GM10248 (cell line): ENCODE data around the gene GABRG3.

ENCODE experiments used
- CTCF ChIA-PET: fragments of 300-600 bp; sonication (Branson Sonifier 250); formaldehyde crosslinking; extraction: SDS; loops from one replicate; lab custom pipeline; 2021; ENCODE audit warnings: antibody characterized with exemption; lab: Yijun Ruan, JAX
- POLR2A ChIA-PET: fragments of 350-650 bp; sonication (Branson Sonifier 250); formaldehyde crosslinking; extraction: SDS; loops from one replicate; lab custom pipeline; 2020; ENCODE audit warnings: antibody characterized with exemption; lab: Yijun Ruan, JAX
- DNase-seq: peaks from one replicate; pipeline ENCODE4 v3.0.0; 2012; ENCODE audit errors: extremely low spot score
- TF ChIP-seq, protein P1 (sequence below): IDR thresholded peaks from 2 replicates; pipeline ENCODE4 v1.5.1; 2012; ENCODE audit warnings: mild to moderate bottlenecking, low read depth; ENCODE audit errors: extremely low read depth, missing control alignments, control extremely low read depth

The GABRG3 gene

DNA sequence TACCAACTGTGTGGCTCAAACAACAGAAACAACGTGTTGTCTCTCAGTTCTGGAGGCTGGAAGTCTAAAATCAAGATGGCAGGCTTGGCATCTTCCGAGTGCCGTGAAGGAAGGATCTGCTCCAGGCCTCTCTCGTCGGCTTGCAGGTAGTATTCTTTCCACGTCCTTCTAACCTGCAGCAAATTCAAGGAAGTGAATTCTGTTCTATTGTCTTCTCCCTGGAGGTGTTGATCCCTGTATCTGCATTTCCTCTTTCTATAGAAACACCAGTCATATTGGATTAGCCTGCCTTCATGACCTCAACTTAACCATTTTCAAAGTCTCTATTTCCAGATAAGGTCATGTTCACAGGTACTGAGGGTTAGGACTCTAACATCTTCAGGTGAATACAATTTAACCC is 512.1 kb downstream of the GABRG3 start:
- POLR2A ChIA-PET: no interaction called here
- CTCF ChIA-PET: no interaction called here
- TF ChIP-seq, protein P1, sequence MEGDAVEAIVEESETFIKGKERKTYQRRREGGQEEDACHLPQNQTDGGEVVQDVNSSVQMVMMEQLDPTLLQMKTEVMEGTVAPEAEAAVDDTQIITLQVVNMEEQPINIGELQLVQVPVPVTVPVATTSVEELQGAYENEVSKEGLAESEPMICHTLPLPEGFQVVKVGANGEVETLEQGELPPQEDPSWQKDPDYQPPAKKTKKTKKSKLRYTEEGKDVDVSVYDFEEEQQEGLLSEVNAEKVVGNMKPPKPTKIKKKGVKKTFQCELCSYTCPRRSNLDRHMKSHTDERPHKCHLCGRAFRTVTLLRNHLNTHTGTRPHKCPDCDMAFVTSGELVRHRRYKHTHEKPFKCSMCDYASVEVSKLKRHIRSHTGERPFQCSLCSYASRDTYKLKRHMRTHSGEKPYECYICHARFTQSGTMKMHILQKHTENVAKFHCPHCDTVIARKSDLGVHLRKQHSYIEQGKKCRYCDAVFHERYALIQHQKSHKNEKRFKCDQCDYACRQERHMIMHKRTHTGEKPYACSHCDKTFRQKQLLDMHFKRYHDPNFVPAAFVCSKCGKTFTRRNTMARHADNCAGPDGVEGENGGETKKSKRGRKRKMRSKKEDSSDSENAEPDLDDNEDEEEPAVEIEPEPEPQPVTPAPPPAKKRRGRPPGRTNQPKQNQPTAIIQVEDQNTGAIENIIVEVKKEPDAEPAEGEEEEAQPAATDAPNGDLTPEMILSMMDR: no peak

DNA sequence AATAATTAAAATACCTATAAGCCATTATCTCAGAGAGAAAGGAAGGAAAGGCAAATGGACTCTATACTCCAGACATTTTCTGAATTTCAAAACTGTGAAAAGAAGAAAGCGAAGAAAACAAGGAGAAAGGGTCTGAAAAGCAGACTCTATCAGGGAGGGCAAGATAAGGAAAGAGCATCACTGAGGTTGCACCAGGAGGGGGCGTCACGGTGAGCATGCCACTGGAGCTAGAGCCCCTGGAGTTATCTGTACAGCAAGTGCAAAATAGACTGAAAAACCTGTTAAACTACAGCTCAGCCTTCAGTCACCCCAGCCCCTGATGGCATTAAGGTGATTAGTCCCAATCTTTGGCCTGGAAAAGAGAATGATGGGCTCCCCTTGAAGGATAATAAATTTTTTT is 514.3 kb downstream of the GABRG3 start:
- ChIA-PET CTCF (no interaction called here), POLR2A (no interaction called here)
- TF ChIP-seq, protein P1: no peak
- DNase-seq: no peak

More for the DNA sequence above, 512.1 kb downstream of the GABRG3 start:
- no peak for DNase-seq

- TF ChIP-seq, protein P1: no peak
- no peak for DNase-seq
These were observed 515.1 kb downstream of the GABRG3 start for GRCh38 chr15:27486051-27486450.

DNA sequence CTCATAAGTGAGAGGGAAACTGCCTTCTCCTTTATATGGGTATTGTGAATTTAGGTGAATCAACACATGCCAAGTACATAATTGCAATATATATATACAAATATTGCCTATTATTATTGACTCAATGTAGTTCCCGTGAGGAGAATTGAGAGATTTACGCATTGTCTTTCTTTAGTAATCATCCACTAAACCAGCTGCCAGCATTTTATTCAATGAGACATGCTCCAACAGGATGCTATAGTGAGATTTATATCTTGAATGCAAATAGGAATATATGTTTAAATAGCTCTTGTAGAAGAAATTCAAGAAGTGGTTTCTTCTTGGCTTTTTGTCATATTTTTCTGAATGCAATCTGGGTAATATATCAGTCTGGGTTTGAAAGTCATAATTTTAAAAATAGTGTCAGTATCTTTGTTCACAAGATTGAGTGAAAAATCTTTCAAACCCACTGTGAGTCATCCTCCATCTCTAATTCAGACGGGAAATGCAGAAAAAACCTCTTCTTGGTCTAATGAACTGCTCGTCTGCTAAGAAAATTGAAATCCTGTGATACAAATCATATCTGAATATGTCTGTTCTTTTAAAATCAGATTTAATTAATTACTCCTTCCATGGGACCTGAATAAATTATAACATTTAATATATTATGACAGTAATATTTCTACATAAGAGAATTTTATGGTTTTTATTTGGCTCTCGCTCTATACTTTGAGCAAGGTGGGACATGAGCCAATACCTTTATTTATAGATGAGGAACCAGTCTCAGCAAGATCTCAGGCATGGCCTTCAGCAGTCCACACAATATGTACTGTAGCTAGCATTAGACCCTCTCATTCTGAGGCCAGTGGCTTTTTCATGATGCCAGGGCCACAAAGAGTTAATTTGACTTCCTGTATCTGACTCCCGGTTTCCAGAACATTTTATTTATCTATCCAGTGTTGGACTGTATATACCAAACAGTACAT is 516.0 kb downstream of the GABRG3 start:
- DNase-seq: no peak
- ChIA-PET CTCF (no interaction called here), POLR2A (no interaction called here)
- TF ChIP-seq, protein P1: no peak

More at GRCh38 chr15:27486051-27486450, 515.1 kb downstream of the GABRG3 start:
- ChIA-PET POLR2A (no interaction called here), CTCF (no interaction called here)

DNA sequence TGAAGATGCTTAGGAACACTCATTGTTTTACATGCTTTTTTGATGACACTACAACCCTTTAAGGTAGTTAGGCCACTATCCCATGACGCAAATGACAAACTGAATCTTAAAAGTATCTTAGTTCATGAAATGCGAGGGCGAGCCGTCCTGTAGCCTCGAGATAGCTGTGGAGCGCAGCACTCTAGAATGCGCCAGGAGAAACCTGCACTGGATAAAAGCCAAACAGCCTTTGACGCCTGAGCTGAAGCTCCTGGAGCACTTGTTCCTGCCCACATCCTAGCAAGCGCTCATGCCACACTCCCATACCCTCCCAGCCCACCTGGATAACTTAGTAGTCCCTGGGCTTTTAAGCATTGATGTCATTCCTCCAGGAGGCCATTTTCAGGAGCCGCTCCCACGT is 516.9 kb downstream of the GABRG3 start:
- DNase-seq: no peak
- CTCF ChIA-PET: no interaction called here
- POLR2A ChIA-PET: no interaction called here
- TF ChIP-seq, protein P1: no peak

- POLR2A ChIA-PET: no interaction called here
These were observed 520.0 kb downstream of the GABRG3 start for GRCh38 chr15:27490867-27491595.

More at GRCh38 chr15:27490867-27491595, 520.0 kb downstream of the GABRG3 start:
- CTCF ChIA-PET: no interaction called here
- DNase-seq: no peak
- TF ChIP-seq, protein P1: no peak
